Neuronal stem cell (in vitro differentiated cells): ENCODE data around the gene SLC2A4RG.
A peak's percentile ranks its signal among the peaks of the same experiment; 100 is the strongest.

Experiments used
- DNase-seq: peaks from one replicate; pipeline ENCODE4 v3.0.0-alpha.2; 2013; ENCODE audit warnings: low spot score
- H2AFZ ChIP-seq: one replicate; pipeline ENCODE4 v1.6.1; 2013; ENCODE audit warnings: mild to moderate bottlenecking, low read length, inconsistent platforms
- H2AK5ac ChIP-seq: 2 replicates; pipeline ENCODE4 v1.6.1; 2013; ENCODE audit warnings: low read depth, mild to moderate bottlenecking, inconsistent platforms, low read length, moderate library complexity, mixed read lengths
- H2BK120ac ChIP-seq: 2 replicates; pipeline ENCODE4 v1.6.1; 2013; ENCODE audit warnings: low read depth, mild to moderate bottlenecking, inconsistent platforms, low read length, moderate library complexity, mixed read lengths
- H2BK12ac ChIP-seq: one replicate; pipeline ENCODE4 v1.6.1; 2013; ENCODE audit warnings: low read length, inconsistent platforms
- H2BK15ac ChIP-seq: 2 replicates; pipeline ENCODE4 v1.6.1; 2013; ENCODE audit warnings: mild to moderate bottlenecking, low read length, inconsistent platforms, mixed read lengths
- H2BK5ac ChIP-seq: one replicate; pipeline ENCODE4 v1.6.1; 2013; ENCODE audit warnings: inconsistent platforms, mild to moderate bottlenecking, low read length, moderate library complexity
- H3K14ac ChIP-seq: one replicate; pipeline ENCODE4 v1.6.1; 2013; ENCODE audit warnings: low read length, inconsistent platforms
- H3K18ac ChIP-seq: 2 replicates; pipeline ENCODE4 v1.6.1; 2013; ENCODE audit warnings: low read length, inconsistent platforms
- H3K23ac ChIP-seq: 2 replicates; pipeline ENCODE4 v1.6.1; 2013; ENCODE audit warnings: low read depth, mild to moderate bottlenecking, mixed read lengths, low read length, inconsistent platforms; ENCODE audit not compliant: poor library complexity
- H3K27ac ChIP-seq: replicated peaks from 3 replicates; pipeline ENCODE4 v1.5.1; 2013; ENCODE audit warnings: low read length, inconsistent platforms
- H3K27me3 ChIP-seq, 3 experiments: 2 replicates each; pipeline ENCODE4 v1.6.1; 2013; ENCODE audit warnings: low read length in 3 of 3, mild to moderate bottlenecking in 2 of 3, inconsistent platforms in 1 of 3, low read depth in 1 of 3, mixed read lengths in 1 of 3, moderate library complexity in 1 of 3; ENCODE audit not compliant: control insufficient read depth in 3 of 3, insufficient read depth in 3 of 3
- H3K36me3 ChIP-seq, 2 donors: replicated peaks in 1 of 2; 2 replicates each; pipeline ENCODE4 v1.6.1; 2013; ENCODE audit warnings: low read length in 2 of 2; ENCODE audit not compliant: control insufficient read depth in 2 of 2, insufficient read depth in 2 of 2
- H3K4ac ChIP-seq: 2 replicates; pipeline ENCODE4 v1.6.1; 2013; ENCODE audit warnings: inconsistent platforms, mild to moderate bottlenecking, low read length, moderate library complexity
- H3K4me1 ChIP-seq, 2 donors: 1 replicate in 1 of 2; 2 replicates in 1 of 2; pipeline ENCODE4 v1.6.1; 2013; ENCODE audit warnings: low read length in 2 of 2, low read depth in 1 of 2; ENCODE audit not compliant: control insufficient read depth in 2 of 2, insufficient read depth in 1 of 2
- H3K4me2 ChIP-seq: one replicate; pipeline ENCODE4 v1.6.1; 2013; ENCODE audit warnings: mild to moderate bottlenecking, low read length, inconsistent platforms; ENCODE audit not compliant: insufficient read depth, poor library complexity, severe bottlenecking
- H3K4me3 ChIP-seq, 2 donors: 2 replicates each; pipeline ENCODE4 v1.5.1; 2013; ENCODE audit warnings: low read length in 2 of 2, mild to moderate bottlenecking in 2 of 2, inconsistent platforms in 1 of 2, moderate library complexity in 1 of 2
- H3K79me1 ChIP-seq: one replicate; pipeline ENCODE4 v1.6.1; 2013; ENCODE audit warnings: low read depth, mild to moderate bottlenecking, inconsistent platforms, low read length, moderate library complexity
- H3K9ac ChIP-seq: one replicate; pipeline ENCODE4 v1.6.1; 2013; ENCODE audit warnings: mild to moderate bottlenecking, low read depth, low read length, inconsistent platforms; ENCODE audit not compliant: poor library complexity
- H3K9me3 ChIP-seq, 2 donors: replicated peaks in 1 of 2; 2 replicates each; pipeline versions ENCODE3 to v1.6.1; 2013; ENCODE audit warnings: low read length in 2 of 2, mild to moderate bottlenecking in 2 of 2, inconsistent platforms in 1 of 2, low read depth in 1 of 2, mixed read lengths in 1 of 2, moderate library complexity in 1 of 2; ENCODE audit not compliant: control insufficient read depth in 2 of 2, insufficient read depth in 1 of 2
- H4K8ac ChIP-seq: one replicate; pipeline ENCODE4 v1.6.1; 2013; ENCODE audit warnings: low read depth, mild to moderate bottlenecking, inconsistent platforms, low read length, moderate library complexity
- H4K91ac ChIP-seq: one replicate; pipeline ENCODE4 v1.6.1; 2013; ENCODE audit warnings: low read length, low read depth, mild to moderate bottlenecking, inconsistent platforms; ENCODE audit not compliant: poor library complexity
- WGBS, 2 donors: extraction: QIAGEN DNeasy Blood & Tissue Kit; methylation state at CpG; one replicate each; pipeline ENCODE4 v1.1.7; 2013; ENCODE audit warnings: missing lambda C conversion rate in 2 of 2, mixed read lengths in 1 of 2; ENCODE audit not compliant: insufficient read length in 2 of 2, insufficient replicate concordance in 1 of 2; ENCODE audit errors: extremely low coverage in 2 of 2; 5-methylcytosine and 5-hydroxymethylcytosine counted together

SLC2A4RG gene

GRCh38 chr20:63747622-63748069 is 8.1 kb downstream of the SLC2A4RG start:
- Histone ChIP-seq H2BK5ac (no peak overlapping the region), H2BK15ac (no peak overlapping the region), H2AFZ (no peak overlapping the region), H3K18ac (no peak overlapping the region), H2AK5ac (no peak overlapping the region), H4K8ac (no peak overlapping the region), H3K79me1 (peaks cover 5% of the 10 kb centered on the region), H3K4me2 (no peak overlapping the region), H3K36me3 (peaks cover 6 to 58% of the 10 kb centered on the region in 2 donors), H4K91ac (no peak overlapping the region), H3K4ac (no peak overlapping the region), H2BK12ac (no peak overlapping the region), H3K4me3 (no peak overlapping the region), H3K27ac (no peak overlapping the region), H3K9me3 (no peaks in the 10 kb centered on the region), H3K27me3 (no peaks in the 10 kb centered on the region), H3K23ac (no peak overlapping the region), H2BK120ac (no peak overlapping the region), H3K4me1 (peaks cover 6 to 8% of the 10 kb centered on the region in 2 donors), H3K9ac (no peak overlapping the region), H3K14ac (no peak overlapping the region)
- WGBS, 2 donors = no CpG with 5 or more reads among the region's 13 CpGs
- no peak for DNase-seq

GRCh38 chr20:63748070-63748933 is 8.7 kb downstream of the SLC2A4RG start:
- Histone ChIP-seq H3K4me1 (peaks cover 6 to 8% of the 10 kb centered on the region in 2 donors), H2BK12ac (no peak overlapping the region), H2AFZ (no peak overlapping the region), H2BK120ac (no peak overlapping the region), H2BK5ac (no peak overlapping the region), H3K9ac (no peak overlapping the region), H3K27me3 (no peaks in the 10 kb centered on the region), H2AK5ac (no peak overlapping the region), H3K4me2 (no peak overlapping the region), H3K23ac (no peak overlapping the region), H3K36me3 (peaks cover 2 to 58% of the 10 kb centered on the region in 2 donors), H3K18ac (no peak overlapping the region), H3K4ac (no peak overlapping the region), H3K14ac (no peak overlapping the region), H2BK15ac (no peak overlapping the region), H3K4me3 (peak overlapping the region in 1 of 2 donors; percentile 35), H4K8ac (no peak overlapping the region), H4K91ac (no peak overlapping the region), H3K9me3 (no peaks in the 10 kb centered on the region), H3K79me1 (peaks cover 5% of the 10 kb centered on the region), H3K27ac (no peak overlapping the region)
- no peak for DNase-seq
- no CpG with 5 or more reads among the region's 20 CpGs for WGBS, 2 donors

GRCh38 chr20:63748934-63749270 is 9.3 kb downstream of the SLC2A4RG start:
- H3K4me1 ChIP-seq = peaks cover 6 to 8% of the 10 kb centered on the region in 2 donors
- no CpG with 5 or more reads among the region's 11 CpGs for WGBS, 2 donors

GRCh38 chr20:63749597-63750508 is 10.3 kb downstream of the SLC2A4RG start:
- no CpG with 5 or more reads among the region's 16 CpGs for WGBS, 2 donors

More at GRCh38 chr20:63748934-63749270, 9.3 kb downstream of the SLC2A4RG start:
- no peak overlapping the region for H4K8ac ChIP-seq
- no peak overlapping the region for H2AFZ ChIP-seq
- no peak overlapping the region for H3K23ac ChIP-seq
- H3K14ac ChIP-seq = peak overlapping the region; percentile 71
- H3K18ac ChIP-seq = no peak overlapping the region
- no peak overlapping the region for H3K27ac ChIP-seq
- no peak overlapping the region for H2BK5ac ChIP-seq
- H3K36me3 ChIP-seq = peaks cover 0 to 57% of the 10 kb centered on the region in 2 donors
- no peak overlapping the region for H3K9ac ChIP-seq
- peaks cover 5% of the 10 kb centered on the region for H3K79me1 ChIP-seq
- no peak for DNase-seq
- no peak overlapping the region for H3K4me3 ChIP-seq
- H2BK12ac ChIP-seq = no peak overlapping the region
- no peaks in the 10 kb centered on the region for H3K27me3 ChIP-seq
- no peak overlapping the region for H2BK120ac ChIP-seq
- H2AK5ac ChIP-seq = no peak overlapping the region
- no peak overlapping the region for H3K4ac ChIP-seq
- no peak overlapping the region for H3K4me2 ChIP-seq
- no peak overlapping the region for H4K91ac ChIP-seq
- H2BK15ac ChIP-seq = no peak overlapping the region
- no peaks in the 10 kb centered on the region for H3K9me3 ChIP-seq

More at GRCh38 chr20:63749597-63750508, 10.3 kb downstream of the SLC2A4RG start:
- H2AFZ ChIP-seq = no peak overlapping the region
- no peak overlapping the region for H3K4me2 ChIP-seq
- no peak overlapping the region for H2BK120ac ChIP-seq
- H2BK15ac ChIP-seq = no peak overlapping the region
- no peak overlapping the region for H2BK5ac ChIP-seq
- H3K4ac ChIP-seq = no peak overlapping the region
- no peaks in the 10 kb centered on the region for H3K27me3 ChIP-seq
- no peak overlapping the region for H3K18ac ChIP-seq
- peaks cover 0 to 51% of the 10 kb centered on the region in 2 donors for H3K36me3 ChIP-seq
- H3K9ac ChIP-seq = no peak overlapping the region
- H3K4me1 ChIP-seq = peaks cover 6 to 8% of the 10 kb centered on the region in 2 donors
- no peak overlapping the region for H3K23ac ChIP-seq
- no peak overlapping the region for H3K14ac ChIP-seq
- no peak for DNase-seq
- no peak overlapping the region for H3K4me3 ChIP-seq
- peaks cover 5% of the 10 kb centered on the region for H3K79me1 ChIP-seq
- H4K8ac ChIP-seq = no peak overlapping the region
- no peak overlapping the region for H2BK12ac ChIP-seq
- no peak overlapping the region for H2AK5ac ChIP-seq
- H4K91ac ChIP-seq = no peak overlapping the region
- no peaks in the 10 kb centered on the region for H3K9me3 ChIP-seq
- no peak overlapping the region for H3K27ac ChIP-seq
